Neuronal stem cell (in vitro differentiated cells): ENCODE results near the gene ADGRG6.

Source experiments
- DNase-seq: peaks from one replicate; pipeline ENCODE4 v3.0.0-alpha.2; 2013; ENCODE audit warnings: low spot score
- H2AFZ ChIP-seq: one replicate; pipeline ENCODE4 v1.6.1; 2013; ENCODE audit warnings: mild to moderate bottlenecking, low read length, inconsistent platforms
- H2AK5ac ChIP-seq: 2 replicates; pipeline ENCODE4 v1.6.1; 2013; ENCODE audit warnings: low read depth, mild to moderate bottlenecking, inconsistent platforms, low read length, moderate library complexity, mixed read lengths
- H2BK120ac ChIP-seq: 2 replicates; pipeline ENCODE4 v1.6.1; 2013; ENCODE audit warnings: low read depth, mild to moderate bottlenecking, inconsistent platforms, low read length, moderate library complexity, mixed read lengths
- H2BK12ac ChIP-seq: one replicate; pipeline ENCODE4 v1.6.1; 2013; ENCODE audit warnings: low read length, inconsistent platforms
- H2BK15ac ChIP-seq: 2 replicates; pipeline ENCODE4 v1.6.1; 2013; ENCODE audit warnings: mild to moderate bottlenecking, low read length, inconsistent platforms, mixed read lengths
- H2BK5ac ChIP-seq: one replicate; pipeline ENCODE4 v1.6.1; 2013; ENCODE audit warnings: inconsistent platforms, mild to moderate bottlenecking, low read length, moderate library complexity
- H3K14ac ChIP-seq: one replicate; pipeline ENCODE4 v1.6.1; 2013; ENCODE audit warnings: low read length, inconsistent platforms
- H3K18ac ChIP-seq: 2 replicates; pipeline ENCODE4 v1.6.1; 2013; ENCODE audit warnings: low read length, inconsistent platforms
- H3K23ac ChIP-seq: 2 replicates; pipeline ENCODE4 v1.6.1; 2013; ENCODE audit warnings: low read depth, mild to moderate bottlenecking, mixed read lengths, low read length, inconsistent platforms; ENCODE audit not compliant: poor library complexity
- H3K27ac ChIP-seq: replicated peaks from 3 replicates; pipeline ENCODE4 v1.5.1; 2013; ENCODE audit warnings: low read length, inconsistent platforms
- H3K27me3 ChIP-seq, 3 experiments: 2 replicates each; pipeline ENCODE4 v1.6.1; 2013; ENCODE audit warnings: low read length in 3 of 3, mild to moderate bottlenecking in 2 of 3, inconsistent platforms in 1 of 3, low read depth in 1 of 3, mixed read lengths in 1 of 3, moderate library complexity in 1 of 3; ENCODE audit not compliant: control insufficient read depth in 3 of 3, insufficient read depth in 3 of 3
- H3K36me3 ChIP-seq, 2 donors: replicated peaks in 1 of 2; 2 replicates each; pipeline ENCODE4 v1.6.1; 2013; ENCODE audit warnings: low read length in 2 of 2; ENCODE audit not compliant: control insufficient read depth in 2 of 2, insufficient read depth in 2 of 2
- H3K4ac ChIP-seq: 2 replicates; pipeline ENCODE4 v1.6.1; 2013; ENCODE audit warnings: inconsistent platforms, mild to moderate bottlenecking, low read length, moderate library complexity
- H3K4me1 ChIP-seq, 2 donors: 1 replicate in 1 of 2; 2 replicates in 1 of 2; pipeline ENCODE4 v1.6.1; 2013; ENCODE audit warnings: low read length in 2 of 2, low read depth in 1 of 2; ENCODE audit not compliant: control insufficient read depth in 2 of 2, insufficient read depth in 1 of 2
- H3K4me2 ChIP-seq: one replicate; pipeline ENCODE4 v1.6.1; 2013; ENCODE audit warnings: mild to moderate bottlenecking, low read length, inconsistent platforms; ENCODE audit not compliant: insufficient read depth, poor library complexity, severe bottlenecking
- H3K4me3 ChIP-seq, 2 donors: 2 replicates each; pipeline ENCODE4 v1.5.1; 2013; ENCODE audit warnings: low read length in 2 of 2, mild to moderate bottlenecking in 2 of 2, inconsistent platforms in 1 of 2, moderate library complexity in 1 of 2
- H3K79me1 ChIP-seq: one replicate; pipeline ENCODE4 v1.6.1; 2013; ENCODE audit warnings: low read depth, mild to moderate bottlenecking, inconsistent platforms, low read length, moderate library complexity
- H3K9ac ChIP-seq: one replicate; pipeline ENCODE4 v1.6.1; 2013; ENCODE audit warnings: mild to moderate bottlenecking, low read depth, low read length, inconsistent platforms; ENCODE audit not compliant: poor library complexity
- H3K9me3 ChIP-seq, 2 donors: replicated peaks in 1 of 2; 2 replicates each; pipeline versions ENCODE3 to v1.6.1; 2013; ENCODE audit warnings: low read length in 2 of 2, mild to moderate bottlenecking in 2 of 2, inconsistent platforms in 1 of 2, low read depth in 1 of 2, mixed read lengths in 1 of 2, moderate library complexity in 1 of 2; ENCODE audit not compliant: control insufficient read depth in 2 of 2, insufficient read depth in 1 of 2
- H4K8ac ChIP-seq: one replicate; pipeline ENCODE4 v1.6.1; 2013; ENCODE audit warnings: low read depth, mild to moderate bottlenecking, inconsistent platforms, low read length, moderate library complexity
- H4K91ac ChIP-seq: one replicate; pipeline ENCODE4 v1.6.1; 2013; ENCODE audit warnings: low read length, low read depth, mild to moderate bottlenecking, inconsistent platforms; ENCODE audit not compliant: poor library complexity
- WGBS, 2 donors: extraction: QIAGEN DNeasy Blood & Tissue Kit; methylation state at CpG; one replicate each; pipeline ENCODE4 v1.1.7; 2013; ENCODE audit warnings: missing lambda C conversion rate in 2 of 2, mixed read lengths in 1 of 2; ENCODE audit not compliant: insufficient read length in 2 of 2, insufficient replicate concordance in 1 of 2; ENCODE audit errors: extremely low coverage in 2 of 2; 5-methylcytosine and 5-hydroxymethylcytosine counted together

The ADGRG6 gene

DNA sequence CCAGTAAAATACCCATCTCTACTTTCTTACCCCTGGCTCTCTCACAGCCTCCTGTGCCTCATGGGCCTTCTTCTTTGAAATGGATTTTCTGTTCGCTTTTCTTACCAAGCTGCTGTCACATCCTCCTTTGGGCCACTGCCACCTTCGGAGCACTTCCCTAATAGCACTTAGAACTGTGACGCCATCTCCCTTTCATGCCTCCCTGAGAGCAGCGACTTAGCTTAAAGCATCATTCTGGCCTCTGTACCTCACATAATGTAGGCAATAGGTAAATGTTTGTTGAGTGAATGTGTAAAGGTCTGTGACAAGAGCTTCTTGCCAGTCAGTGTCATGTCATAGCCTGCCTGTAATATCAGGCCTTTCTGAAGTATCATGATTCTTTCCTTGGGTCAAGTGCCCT is 78.8 kb downstream of the ADGRG6 start:
- Histone ChIP-seq H2BK120ac (no peak overlapping the region), H3K9ac (no peak overlapping the region), H3K27me3 (no peaks in the 10 kb centered on the region), H3K4me1 (peaks cover 5 to 18% of the 10 kb centered on the region in 2 donors), H3K23ac (no peak overlapping the region), H4K8ac (no peak overlapping the region), H2BK12ac (no peak overlapping the region), H3K9me3 (no peaks in the 10 kb centered on the region), H2AK5ac (no peak overlapping the region), H2AFZ (no peak overlapping the region), H3K4me3 (no peak overlapping the region), H2BK5ac (no peak overlapping the region), H3K36me3 (no peaks in the 10 kb centered on the region), H3K18ac (no peak overlapping the region), H3K14ac (no peak overlapping the region), H3K27ac (no peak overlapping the region), H2BK15ac (no peak overlapping the region), H3K79me1 (no peaks in the 10 kb centered on the region), H4K91ac (no peak overlapping the region), H3K4ac (no peak overlapping the region), H3K4me2 (no peak overlapping the region)
- WGBS, 2 donors: no CpG with 5 or more reads among the region's 4 CpGs
- DNase-seq: no peak

DNA sequence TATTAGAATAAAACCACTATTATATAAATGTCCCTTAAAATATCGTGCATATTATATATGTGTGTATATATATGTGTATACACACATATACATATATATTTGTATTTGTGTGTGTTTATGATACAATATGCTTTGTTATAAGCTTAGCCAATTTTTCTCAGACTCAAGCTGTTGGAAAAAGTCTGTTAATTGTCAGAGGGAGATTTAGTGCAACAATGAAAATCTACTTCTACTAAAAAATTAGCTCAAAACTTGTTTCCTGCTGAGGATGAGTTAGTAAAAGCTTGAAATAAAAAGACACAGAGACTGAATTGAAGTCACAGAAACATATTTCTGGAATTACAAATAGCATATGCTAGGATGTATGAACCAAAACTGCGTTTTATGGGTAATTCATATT is 79.4 kb downstream of the ADGRG6 start:
- Histone ChIP-seq H4K91ac (no peak overlapping the region), H2AFZ (no peak overlapping the region), H3K9me3 (no peaks in the 10 kb centered on the region), H2BK5ac (no peak overlapping the region), H3K4me3 (no peak overlapping the region), H4K8ac (no peak overlapping the region), H2AK5ac (no peak overlapping the region), H3K36me3 (no peaks in the 10 kb centered on the region), H3K4me1 (peaks cover 5 to 18% of the 10 kb centered on the region in 2 donors), H2BK120ac (no peak overlapping the region), H2BK12ac (no peak overlapping the region), H3K27ac (no peak overlapping the region), H3K79me1 (no peaks in the 10 kb centered on the region), H3K23ac (no peak overlapping the region), H3K4me2 (no peak overlapping the region), H3K14ac (no peak overlapping the region), H3K18ac (no peak overlapping the region), H3K9ac (no peak overlapping the region), H3K4ac (no peak overlapping the region), H3K27me3 (no peaks in the 10 kb centered on the region), H2BK15ac (no peak overlapping the region)
- no peak for DNase-seq
- no CpG with 5 or more reads among the region's 2 CpGs for WGBS, 2 donors

DNA sequence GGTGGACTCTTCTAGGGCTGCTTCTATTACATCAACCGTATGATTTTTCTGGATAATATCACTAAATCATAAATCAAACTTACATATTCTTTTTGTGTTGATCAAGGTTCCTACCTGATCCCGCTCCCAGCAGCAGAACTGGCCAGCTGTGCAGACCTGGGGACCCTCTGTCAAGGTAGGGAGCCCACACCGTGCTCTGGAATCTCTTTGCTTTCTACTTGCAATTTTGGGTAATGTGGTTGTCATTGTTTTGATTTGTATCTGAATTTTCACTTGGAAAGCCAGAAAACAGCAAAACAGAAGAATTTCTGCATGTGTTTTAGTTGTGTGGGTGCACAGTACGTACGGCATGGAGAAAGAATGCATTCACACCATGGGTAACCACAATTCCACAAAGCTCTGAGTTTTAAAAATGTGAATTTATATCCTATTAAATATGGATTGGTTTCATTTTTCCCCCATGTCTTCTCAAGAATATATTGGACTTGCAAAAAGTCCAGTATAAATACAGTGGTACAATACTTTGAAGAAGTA is 80.1 kb downstream of the ADGRG6 start:
- H3K4ac ChIP-seq: no peak overlapping the region
- no peak overlapping the region for H3K14ac ChIP-seq
- DNase-seq: no peak
- no peak overlapping the region for H2BK120ac ChIP-seq
- no CpG with 5 or more reads among the region's 5 CpGs for WGBS, 2 donors
- H4K91ac ChIP-seq: no peak overlapping the region
- no peak overlapping the region for H3K9ac ChIP-seq
- H3K23ac ChIP-seq: no peak overlapping the region
- H3K79me1 ChIP-seq: no peaks in the 10 kb centered on the region
- no peaks in the 10 kb centered on the region for H3K27me3 ChIP-seq
- no peak overlapping the region for H2BK15ac ChIP-seq
- no peak overlapping the region for H4K8ac ChIP-seq
- peaks cover 5 to 16% of the 10 kb centered on the region in 2 donors for H3K4me1 ChIP-seq
- H3K4me3 ChIP-seq: no peak overlapping the region
- H3K9me3 ChIP-seq: no peaks in the 10 kb centered on the region
- no peak overlapping the region for H3K18ac ChIP-seq
- H2BK12ac ChIP-seq: no peak overlapping the region
- H2AFZ ChIP-seq: no peak overlapping the region
- H2BK5ac ChIP-seq: no peak overlapping the region
- H2AK5ac ChIP-seq: no peak overlapping the region
- H3K27ac ChIP-seq: no peak overlapping the region
- H3K36me3 ChIP-seq: no peaks in the 10 kb centered on the region
- no peak overlapping the region for H3K4me2 ChIP-seq

DNA sequence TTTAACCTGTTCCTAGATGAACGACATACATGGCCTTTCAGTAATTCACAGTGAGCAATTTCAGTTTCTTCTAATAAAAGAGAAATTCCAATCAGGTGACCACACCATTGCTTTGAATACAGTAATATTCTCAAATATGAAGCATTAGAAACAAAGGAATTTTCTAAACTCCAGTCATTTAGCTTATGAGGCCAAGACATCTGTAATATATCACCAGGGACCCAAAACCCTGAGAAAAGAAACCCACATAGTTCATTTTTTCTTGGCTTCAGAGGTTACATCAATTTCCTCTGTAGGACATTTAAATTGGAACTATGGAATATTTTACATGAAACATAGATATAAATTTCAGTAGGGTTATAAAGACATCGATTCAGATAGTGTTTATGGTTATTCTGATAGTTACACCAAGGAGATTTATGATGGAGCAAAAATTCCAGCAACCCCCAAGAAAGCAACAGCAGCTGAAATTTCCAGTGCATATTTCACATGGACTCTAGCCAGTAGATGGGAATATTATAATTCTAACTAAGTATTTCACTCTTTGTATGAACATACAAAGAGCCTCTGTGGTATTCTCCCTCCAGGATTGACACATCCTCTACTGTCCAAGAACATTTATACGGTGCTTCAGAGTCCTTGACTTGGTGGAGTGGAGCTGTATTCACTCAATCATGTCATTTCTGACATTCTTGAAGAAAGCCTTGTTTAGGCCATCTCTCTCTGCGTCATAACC is 82.9 kb downstream of the ADGRG6 start:
- H3K36me3 ChIP-seq: no peaks in the 10 kb centered on the region
- H3K27ac ChIP-seq: no peak overlapping the region
- no peak overlapping the region for H3K23ac ChIP-seq
- no peak overlapping the region for H2AK5ac ChIP-seq
- no peak for DNase-seq
- no peak overlapping the region for H2BK15ac ChIP-seq
- no peak overlapping the region for H3K14ac ChIP-seq
- no CpG with 5 or more reads among the region's 4 CpGs for WGBS, 2 donors
- H4K8ac ChIP-seq: no peak overlapping the region
- H3K4ac ChIP-seq: no peak overlapping the region
- no peak overlapping the region for H3K4me2 ChIP-seq
- H2BK5ac ChIP-seq: no peak overlapping the region
- no peak overlapping the region for H2AFZ ChIP-seq
- H3K9me3 ChIP-seq: no peaks in the 10 kb centered on the region
- no peak overlapping the region for H2BK12ac ChIP-seq
- H3K27me3 ChIP-seq: no peaks in the 10 kb centered on the region
- peaks cover 0 to 2% of the 10 kb centered on the region in 2 donors for H3K4me1 ChIP-seq
- H2BK120ac ChIP-seq: no peak overlapping the region
- no peak overlapping the region for H4K91ac ChIP-seq
- no peak overlapping the region for H3K9ac ChIP-seq
- H3K18ac ChIP-seq: no peak overlapping the region
- H3K79me1 ChIP-seq: no peaks in the 10 kb centered on the region
- H3K4me3 ChIP-seq: no peak overlapping the region
